AG04450 (cell line): ENCODE measurements around the gene AGPAT4. TPM values are rescaled to one million over a fixed set of nuclear protein-coding genes. Genes with fewer than 3 reads are reported as not detected.

Experiments used
- CTCF ChIA-PET: fragments of 300-600, 350-600 bp; formaldehyde crosslinking; extraction: SDS; loops from one replicate; lab custom pipeline; 2022; ENCODE audit warnings: antibody characterized with exemption, inconsistent platforms; lab: Charles Lee
- POLR2A ChIA-PET: fragments of 350-600 bp; formaldehyde crosslinking; extraction: SDS; loops from one replicate; lab custom pipeline; 2021; ENCODE audit warnings: antibody characterized with exemption, inconsistent platforms; lab: Yijun Ruan, JAX
- DNase-seq: peaks from one replicate; pipeline ENCODE4 v3.0.0-alpha.2; 2011; ENCODE audit warnings: low read depth, low spot score
- H3K27ac ChIP-seq: one replicate; pipeline ENCODE4 v1.5.1; 2012; ENCODE audit warnings: low read depth, low read length, control low read depth
- H3K27me3 ChIP-seq: one replicate; pipeline ENCODE4 v1.6.0; 2012; ENCODE audit warnings: low read length; ENCODE audit not compliant: control insufficient read depth, insufficient read depth
- H3K4me3 ChIP-seq: 2 replicates; pipeline ENCODE4 v1.5.1; 2011; ENCODE audit warnings: mild to moderate bottlenecking, low read depth, low read length, control low read depth
- H3K9me3 ChIP-seq: 2 replicates; pipeline ENCODE4 v1.5.1; 2012; ENCODE audit warnings: low read length; ENCODE audit not compliant: control insufficient read depth, insufficient read depth
- polyA plus RNA-seq: library from polyadenylated mRNA; depleted of rRNA; stranded (reverse); fragments of >200 nt; gene quantifications from 2 replicates; pipeline ENCODE4 v1.2.3, GENCODE V29; 2011
- TF ChIP-seq, protein P1 (sequence below): IDR thresholded peaks from 2 replicates; pipeline ENCODE4 v1.5.1; 2011; ENCODE audit warnings: low read depth, low read length, control low read depth, inconsistent platforms

AGPAT4 gene
- polyA plus RNA-seq, 1 experiment = 10.0 TPM

- TF ChIP-seq, protein P1, sequence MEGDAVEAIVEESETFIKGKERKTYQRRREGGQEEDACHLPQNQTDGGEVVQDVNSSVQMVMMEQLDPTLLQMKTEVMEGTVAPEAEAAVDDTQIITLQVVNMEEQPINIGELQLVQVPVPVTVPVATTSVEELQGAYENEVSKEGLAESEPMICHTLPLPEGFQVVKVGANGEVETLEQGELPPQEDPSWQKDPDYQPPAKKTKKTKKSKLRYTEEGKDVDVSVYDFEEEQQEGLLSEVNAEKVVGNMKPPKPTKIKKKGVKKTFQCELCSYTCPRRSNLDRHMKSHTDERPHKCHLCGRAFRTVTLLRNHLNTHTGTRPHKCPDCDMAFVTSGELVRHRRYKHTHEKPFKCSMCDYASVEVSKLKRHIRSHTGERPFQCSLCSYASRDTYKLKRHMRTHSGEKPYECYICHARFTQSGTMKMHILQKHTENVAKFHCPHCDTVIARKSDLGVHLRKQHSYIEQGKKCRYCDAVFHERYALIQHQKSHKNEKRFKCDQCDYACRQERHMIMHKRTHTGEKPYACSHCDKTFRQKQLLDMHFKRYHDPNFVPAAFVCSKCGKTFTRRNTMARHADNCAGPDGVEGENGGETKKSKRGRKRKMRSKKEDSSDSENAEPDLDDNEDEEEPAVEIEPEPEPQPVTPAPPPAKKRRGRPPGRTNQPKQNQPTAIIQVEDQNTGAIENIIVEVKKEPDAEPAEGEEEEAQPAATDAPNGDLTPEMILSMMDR = no peak
- no peak overlapping the region for H3K4me3 ChIP-seq
- POLR2A ChIA-PET = no interaction called here
- DNase-seq = no peak
- H3K27me3 ChIP-seq = no peaks in the 10 kb centered on the region
- CTCF ChIA-PET = no interaction called here
- H3K9me3 ChIP-seq = no peaks in the 10 kb centered on the region
- no peak overlapping the region for H3K27ac ChIP-seq
These were observed 155.9 kb downstream of the AGPAT4 start for GRCh38 chr6:161117942-161118341.

DNA sequence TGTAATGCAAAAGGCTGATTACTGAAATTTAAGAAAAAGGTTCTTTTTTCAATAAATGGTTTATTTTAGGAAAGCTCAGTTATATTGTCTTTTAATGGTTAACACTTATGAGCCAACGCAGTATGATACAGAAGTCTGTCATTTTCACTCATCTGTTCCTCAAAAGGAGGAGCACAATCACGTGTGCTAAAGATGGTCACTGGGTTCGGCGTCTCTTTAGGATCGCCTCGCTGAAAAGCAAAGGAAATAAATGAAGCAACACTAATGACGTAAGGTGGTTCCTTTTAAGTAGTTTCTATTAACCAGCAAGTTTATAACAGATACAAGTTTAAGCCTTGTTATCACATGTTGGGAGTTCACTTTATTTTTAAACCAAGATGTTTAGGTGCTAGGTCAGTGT lies 156.6 kb downstream of the AGPAT4 start:
- Histone ChIP-seq H3K4me3 (no peak overlapping the region), H3K9me3 (no peaks in the 10 kb centered on the region), H3K27ac (no peak overlapping the region), H3K27me3 (no peaks in the 10 kb centered on the region)
- ChIA-PET CTCF (interaction anchor here (1.4 kb wide), 1 partner anchor 253 kb away, joined by 6 read pairs; no protein-coding TSS in a partner anchor), POLR2A (no interaction called here)
- TF ChIP-seq, protein P1 = no peak
- DNase-seq = no peak

GRCh38 chr6:161116554-161116953 lies 157.3 kb downstream of the AGPAT4 start:
- Histone ChIP-seq H3K27ac (no peak overlapping the region), H3K27me3 (no peaks in the 10 kb centered on the region), H3K9me3 (no peaks in the 10 kb centered on the region), H3K4me3 (no peak overlapping the region)
- TF ChIP-seq, protein P1 = no peak
- CTCF ChIA-PET = interaction anchor here (1.0 to 1.4 kb wide), 2 partner anchors 9 to 254 kb away, joined by 3 to 6 read pairs; no protein-coding TSS in a partner anchor
- DNase-seq = no peak
- POLR2A ChIA-PET = no interaction called here

DNA sequence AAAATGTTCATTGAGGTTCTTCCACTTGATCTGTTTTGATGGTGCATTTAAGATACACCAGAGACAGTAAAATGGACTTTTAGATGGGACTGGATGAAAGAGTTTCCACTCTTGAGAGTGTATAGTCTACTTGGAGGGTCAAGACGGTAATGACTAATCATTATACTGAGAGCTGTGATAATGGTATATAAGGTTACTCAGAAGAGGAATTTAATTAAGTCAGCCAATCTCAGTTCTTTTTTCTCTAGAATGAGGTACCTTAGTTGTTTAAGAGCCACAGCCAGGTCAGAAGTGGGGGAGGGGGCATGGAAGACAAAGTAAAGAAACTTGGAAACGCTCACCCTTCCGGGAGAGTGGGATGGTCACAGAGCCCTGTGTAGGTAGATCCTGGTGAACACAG lies 158.4 kb downstream of the AGPAT4 start:
- Histone ChIP-seq H3K27ac (no peak overlapping the region), H3K9me3 (no peaks in the 10 kb centered on the region), H3K27me3 (no peaks in the 10 kb centered on the region), H3K4me3 (no peak overlapping the region)
- TF ChIP-seq, protein P1 = no peak
- POLR2A ChIA-PET = no interaction called here
- CTCF ChIA-PET = interaction anchor here (1.9 kb wide), 1 partner anchor 257 kb away, joined by 9 read pairs; no protein-coding TSS in a partner anchor
- DNase-seq = no peak

GRCh38 chr6:161111261-161111660 lies 162.6 kb downstream of the AGPAT4 start:
- DNase-seq = no peak
- no peak overlapping the region for H3K4me3 ChIP-seq
- no peaks in the 10 kb centered on the region for H3K9me3 ChIP-seq
- ChIA-PET CTCF (interaction anchor here (2.0 kb wide), 1 partner anchor 260 kb away, joined by 8 read pairs; no protein-coding TSS in a partner anchor), POLR2A (no interaction called here)
- TF ChIP-seq, protein P1 = no peak
- H3K27ac ChIP-seq = no peak overlapping the region
- no peaks in the 10 kb centered on the region for H3K27me3 ChIP-seq
